Neutrophil (primary cell): ENCODE results near the gene SNAI1.

Experiments
- H3K27ac ChIP-seq: fragments of 200-600 bp; sonication (generic); 2 replicates; pipeline ENCODE4 v1.5.1; 2016; ENCODE audit warnings: mild to moderate bottlenecking, moderate library complexity
- H3K27me3 ChIP-seq: fragments of 200-600 bp; sonication (generic); 2 replicates; pipeline ENCODE4 v1.6.0; 2016; ENCODE audit warnings: mild to moderate bottlenecking
- H3K36me3 ChIP-seq: fragments of 200-600 bp; sonication (generic); 2 replicates; pipeline ENCODE4 v1.5.1; 2017
- H3K4me1 ChIP-seq, 2 experiments: fragments of 200-600 bp in 1 of 2; sonication (generic) in 1 of 2; 1 replicate in 1 of 2; 2 replicates in 1 of 2; pipeline versions ENCODE4 v1.5.1 to v1.6.1; 2013 to 2016; ENCODE audit warnings: low read depth in 1 of 2, low read length in 1 of 2, mild to moderate bottlenecking in 1 of 2, moderate library complexity in 1 of 2; ENCODE audit not compliant: control insufficient read depth in 1 of 2, insufficient read depth in 1 of 2
- H3K4me3 ChIP-seq, 2 experiments: fragments of 200-600 bp in 1 of 2; sonication (generic) in 1 of 2; 1 replicate in 1 of 2; 2 replicates in 1 of 2; pipeline ENCODE4 v1.5.1; 2013 to 2016; ENCODE audit warnings: low read depth in 1 of 2, low read length in 1 of 2, mild to moderate bottlenecking in 1 of 2, moderate library complexity in 1 of 2
- H3K9me3 ChIP-seq: fragments of 200-600 bp; sonication (generic); 2 replicates; pipeline ENCODE4 v1.5.1; 2016
- CTCF ChIP-seq: fragments of 200-600 bp; sonication (generic); IDR thresholded peaks from 2 replicates; pipeline ENCODE4 v1.5.1; 2016; ENCODE audit warnings: antibody characterized with exemption

Gene SNAI1

GRCh38 chr20:50003253-50003656 is 20.5 kb downstream of the SNAI1 start:
- Histone ChIP-seq H3K4me3 (no peak overlapping the region), H3K36me3 (no peaks in the 10 kb centered on the region), H3K27ac (no peak overlapping the region), H3K27me3 (peaks cover 24% of the 10 kb centered on the region), H3K4me1 (peaks cover 33 to 36% of the 10 kb centered on the region in 2 experiments), H3K9me3 (no peaks in the 10 kb centered on the region)
- TF ChIP-seq CTCF: no peak

GRCh38 chr20:50004229-50004628 is 21.4 kb downstream of the SNAI1 start:
- peaks cover 25% of the 10 kb centered on the region for H3K27me3 ChIP-seq
- no peaks in the 10 kb centered on the region for H3K9me3 ChIP-seq
- H3K4me3 ChIP-seq: no peak overlapping the region
- H3K36me3 ChIP-seq: no peaks in the 10 kb centered on the region
- H3K27ac ChIP-seq: no peak overlapping the region
- no peak for TF ChIP-seq CTCF
- H3K4me1 ChIP-seq: peaks cover 33 to 36% of the 10 kb centered on the region in 2 experiments

- no peaks in the 10 kb centered on the region for H3K36me3 ChIP-seq
- H3K27ac ChIP-seq: no peak overlapping the region
- peaks cover 35% of the 10 kb centered on the region for H3K27me3 ChIP-seq
- no peak overlapping the region for H3K4me3 ChIP-seq
- H3K9me3 ChIP-seq: no peaks in the 10 kb centered on the region
- no peak for TF ChIP-seq CTCF
- H3K4me1 ChIP-seq: peaks cover 31 to 34% of the 10 kb centered on the region in 2 experiments
These were observed 22.7 kb downstream of the SNAI1 start for GRCh38 chr20:50005471-50005981.

GRCh38 chr20:50007369-50007768 is 24.6 kb downstream of the SNAI1 start:
- Histone ChIP-seq H3K4me1 (peaks cover 27 to 30% of the 10 kb centered on the region in 2 experiments), H3K27me3 (peaks cover 46% of the 10 kb centered on the region), H3K4me3 (no peak overlapping the region), H3K36me3 (no peaks in the 10 kb centered on the region), H3K9me3 (no peaks in the 10 kb centered on the region), H3K27ac (no peak overlapping the region)
- TF ChIP-seq CTCF: no peak

- Histone ChIP-seq H3K27ac (no peak overlapping the region), H3K9me3 (no peaks in the 10 kb centered on the region), H3K36me3 (no peaks in the 10 kb centered on the region), H3K4me1 (peaks cover 25 to 28% of the 10 kb centered on the region in 2 experiments), H3K4me3 (no peak overlapping the region), H3K27me3 (peaks cover 52% of the 10 kb centered on the region)
- TF ChIP-seq CTCF: no peak
These were observed 25.2 kb downstream of the SNAI1 start for GRCh38 chr20:50008007-50008406.
